CD4-positive, alpha-beta T cell treated with Interferon gamma for 1 hour (primary cell): Measurements from ENCODE around the gene TOR4A.
A peak's percentile ranks its signal among the peaks of the same experiment; 100 is the strongest.
"Not testable (repeated sequence)": the region's sequence is repeated elsewhere in the genome, so short reads cannot be mapped to it uniquely, and the experiment has no call there.

Experiments used
- DNase-seq: peaks from one replicate; pipeline ENCODE4 v3.0.0-alpha.2; 2020

Gene TOR4A

GRCh38 chr9:137319011-137319738 is 41.6 kb downstream of the TOR4A start:
- DNase-seq, result no peak

DNA sequence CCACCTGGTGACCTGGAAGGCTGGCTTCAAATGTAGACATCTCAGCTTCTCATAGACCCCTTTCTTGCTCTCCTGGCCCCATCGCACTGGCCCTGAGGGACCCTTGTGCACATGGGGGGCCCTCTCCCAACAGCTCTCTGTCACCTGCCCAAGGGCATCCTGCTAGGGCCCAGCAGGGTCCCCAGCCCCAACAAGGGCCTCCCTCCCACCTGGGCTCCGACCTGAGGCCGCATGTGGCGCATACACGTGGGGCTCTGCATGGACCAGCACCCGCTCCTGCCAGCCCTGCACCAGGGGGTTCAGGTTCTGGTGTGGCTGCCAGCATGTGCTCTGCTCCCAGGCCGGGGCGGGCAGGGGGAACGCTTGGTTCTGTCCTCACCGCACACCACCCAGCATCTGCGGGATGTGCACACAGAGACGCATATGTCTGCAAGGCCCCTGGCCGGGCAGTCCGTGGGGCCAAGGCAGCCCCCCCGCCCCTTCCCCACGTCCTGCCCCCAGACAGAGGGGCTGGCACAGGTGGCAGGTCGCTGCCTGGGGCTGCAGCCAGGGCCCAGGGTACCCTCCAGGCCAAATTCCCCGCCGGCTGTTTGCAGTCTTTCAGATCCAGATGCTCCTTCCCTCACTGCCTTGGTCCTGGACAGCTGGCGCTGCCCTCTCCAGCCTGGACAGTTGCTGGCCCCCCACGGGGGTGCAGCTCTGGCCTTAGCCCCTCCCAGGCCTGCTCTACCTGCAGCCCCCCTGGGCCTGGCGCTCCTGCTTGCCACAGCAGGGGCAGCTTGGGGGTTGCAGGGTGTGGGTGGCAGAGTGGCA is 42.4 kb downstream of the TOR4A start:
- DNase-seq, result no peak

DNA sequence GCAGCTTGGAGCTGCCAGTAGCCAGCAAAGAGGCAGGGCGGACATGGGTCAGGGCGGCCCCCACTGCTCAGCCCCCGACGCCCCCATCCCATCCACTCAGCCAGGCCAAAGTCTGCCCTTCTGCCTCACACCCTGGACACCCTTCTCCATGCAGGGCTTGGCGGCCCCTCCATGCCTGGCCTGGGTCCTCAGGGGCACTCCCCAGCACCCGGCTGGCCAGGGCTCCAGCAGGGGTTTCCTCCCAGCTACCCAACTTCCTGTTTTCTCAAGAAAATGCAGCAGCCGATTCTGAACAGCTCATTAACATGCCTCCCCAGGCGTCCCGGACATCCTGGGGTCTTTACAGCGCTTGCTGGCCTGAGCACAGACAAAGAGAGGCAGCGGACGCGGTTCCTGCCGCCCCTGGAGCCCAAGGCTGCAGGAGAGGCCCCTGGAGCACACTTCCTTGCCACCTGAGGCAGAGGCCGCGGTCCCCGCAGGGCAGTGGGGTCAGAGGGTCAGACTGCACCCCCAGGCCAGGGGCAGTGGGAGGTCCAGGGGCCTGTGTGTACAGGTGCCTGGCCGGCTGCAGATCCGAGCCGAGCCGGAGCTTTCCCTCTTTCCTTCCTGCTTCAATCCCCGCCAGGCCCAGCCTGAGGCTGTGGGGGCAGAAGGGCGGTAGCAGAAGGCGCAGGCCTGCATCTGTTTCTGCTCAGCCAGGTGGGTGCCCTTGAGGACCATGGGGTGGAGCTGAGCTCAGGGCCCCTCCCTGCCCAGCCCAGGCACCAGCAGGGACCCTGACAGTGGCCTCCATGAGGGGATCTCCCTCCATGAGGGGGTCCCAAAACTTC is 43.2 kb downstream of the TOR4A start:
- peak; percentile 30 for DNase-seq

DNA sequence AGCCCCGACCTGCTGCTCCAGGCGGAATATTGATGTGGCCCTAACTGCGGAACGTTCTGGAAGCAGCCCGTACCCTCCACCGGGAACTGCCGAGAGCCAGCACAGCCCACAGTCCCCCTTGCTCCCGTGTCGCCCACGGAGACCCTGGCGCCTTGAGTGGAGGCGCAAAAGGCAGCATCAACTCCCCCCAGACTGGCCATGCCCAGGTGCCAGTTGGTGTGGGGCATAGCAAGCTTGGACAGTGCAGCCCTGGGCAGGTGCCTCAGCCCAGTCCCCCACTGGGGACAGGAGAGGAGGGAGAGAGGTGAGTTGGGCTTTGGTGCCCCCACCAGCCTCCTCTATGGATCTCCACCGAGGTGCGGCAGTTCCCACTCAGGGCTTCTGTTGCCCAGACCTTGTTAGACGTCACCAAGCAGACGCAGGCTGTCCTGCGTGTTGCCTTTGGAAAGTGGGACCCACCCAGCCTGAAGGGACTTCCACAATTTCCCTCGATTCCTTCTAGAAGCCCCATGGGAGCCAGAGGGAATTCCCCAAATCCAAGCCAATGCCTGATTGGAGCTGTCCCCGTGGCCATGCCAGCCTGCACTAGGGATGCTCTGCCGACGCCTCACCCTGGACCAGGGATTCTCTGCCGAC is 44.3 kb downstream of the TOR4A start:
- DNase-seq, result no peak

DNA sequence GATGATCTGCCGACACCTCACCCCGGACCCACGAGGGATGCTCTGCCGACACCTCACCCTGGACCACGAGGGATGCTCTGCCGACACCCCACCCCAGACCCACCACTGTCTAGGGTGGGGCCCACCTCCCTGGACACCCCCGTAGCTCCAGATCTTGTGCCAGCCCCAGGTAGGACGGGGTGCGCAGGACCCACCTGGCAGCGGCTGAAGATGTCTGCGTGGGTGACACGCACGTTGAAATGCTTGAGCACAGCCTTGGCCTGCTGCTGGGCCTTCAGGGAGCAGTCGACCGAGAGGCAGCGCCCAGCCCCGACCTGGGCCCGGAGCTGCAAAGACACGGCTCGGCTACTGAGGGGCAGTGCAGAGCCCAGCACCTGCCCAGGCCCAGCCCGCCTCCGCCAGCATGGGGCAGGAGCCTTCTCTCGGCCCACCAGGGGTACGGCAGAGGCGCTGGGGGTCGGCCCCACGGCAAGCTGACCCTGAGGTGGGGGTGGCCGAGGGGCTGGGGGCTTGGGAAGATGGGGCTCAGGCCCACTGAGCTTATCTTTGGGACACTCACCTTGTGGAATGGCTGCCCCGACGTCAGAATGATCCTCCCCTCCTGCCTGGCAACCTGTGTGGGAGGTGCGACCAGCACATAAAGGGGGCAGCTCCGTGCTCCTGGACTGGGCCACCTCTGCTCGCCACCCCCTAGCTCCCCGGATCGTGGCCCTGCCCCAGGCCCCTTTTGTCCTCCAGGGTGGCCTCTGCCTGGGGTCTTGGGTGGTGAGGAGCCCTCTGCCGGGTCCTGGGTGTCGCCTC is 46.2 kb downstream of the TOR4A start:
- no peak for DNase-seq

GRCh38 chr9:137325124-137325523 is 47.6 kb downstream of the TOR4A start:
- DNase-seq, result no peak

DNA sequence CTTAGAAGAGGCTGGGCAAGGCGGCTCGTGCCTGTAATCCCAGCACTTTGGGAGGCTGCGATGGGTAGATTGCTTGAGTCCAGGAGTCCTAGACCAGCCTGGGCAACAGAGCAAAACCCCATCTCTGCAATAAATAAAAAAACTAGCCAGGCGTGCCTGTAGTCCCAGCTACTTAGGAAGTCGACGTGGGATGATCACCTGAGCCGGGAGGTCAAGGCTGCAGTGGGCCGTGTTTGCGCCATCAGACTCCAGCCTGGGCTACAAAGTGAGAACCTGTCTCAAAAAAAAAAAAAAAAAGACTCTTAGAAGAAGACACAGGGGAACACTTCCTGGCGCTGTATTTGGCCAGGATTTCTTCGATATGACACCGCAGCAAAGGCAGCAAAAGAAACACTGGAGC is 48.3 kb downstream of the TOR4A start:
- DNase-seq, result no peak

DNA sequence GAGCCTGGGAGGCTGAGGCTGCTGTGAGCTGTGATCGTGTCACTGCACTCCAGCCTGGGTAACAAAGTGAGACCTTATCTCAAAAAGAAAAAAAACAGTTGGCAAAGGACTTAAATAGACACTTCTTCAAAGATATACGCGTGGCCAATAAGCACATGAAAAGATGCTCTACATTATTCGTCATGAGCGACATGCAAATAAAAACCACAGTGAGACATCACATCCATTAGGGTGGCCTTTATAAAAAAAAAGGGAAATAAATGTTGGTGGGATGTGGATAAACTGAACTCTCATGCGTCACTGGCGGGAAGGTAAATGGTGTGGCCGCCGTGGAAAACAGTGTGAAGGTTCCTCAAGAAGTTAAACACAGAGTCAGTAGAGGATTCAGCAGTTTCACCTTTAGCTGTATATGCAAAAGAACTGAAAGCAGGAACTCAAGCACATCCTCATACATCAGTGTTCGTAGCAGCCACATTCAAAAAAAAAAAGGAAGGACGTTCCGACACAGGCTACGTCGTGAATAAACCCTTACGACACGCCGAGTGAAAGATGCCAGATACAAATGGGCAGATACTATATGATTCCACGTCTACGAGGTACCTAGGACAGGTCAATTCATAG is 49.0 kb downstream of the TOR4A start:
- peak; percentile 76 for DNase-seq

- not testable (repeated sequence) for DNase-seq
These were observed 50.4 kb downstream of the TOR4A start for GRCh38 chr9:137327641-137328550.

GRCh38 chr9:137329590-137329989 is 52.1 kb downstream of the TOR4A start:
- DNase-seq, result not testable (repeated sequence)

DNA sequence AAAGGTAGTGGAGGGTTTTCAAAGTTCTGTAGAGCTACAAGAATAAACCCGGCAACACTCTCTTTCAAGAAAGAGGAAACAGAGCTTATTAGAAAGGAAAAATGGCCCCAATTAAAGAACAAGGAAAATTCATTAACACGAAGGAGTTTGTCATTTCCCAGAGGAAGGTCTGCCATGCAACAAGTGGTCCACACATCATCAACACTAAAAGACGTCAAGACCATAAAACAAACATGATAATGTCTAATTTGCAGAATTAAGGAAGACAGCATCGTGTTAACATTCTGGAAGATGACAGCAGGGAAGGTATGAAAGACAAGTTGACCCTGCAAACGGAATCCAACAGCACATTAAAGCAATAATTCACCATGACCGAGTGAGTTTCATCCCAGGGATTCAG is 53.2 kb downstream of the TOR4A start:
- no peak for DNase-seq

GRCh38 chr9:137331929-137332328 is 54.4 kb downstream of the TOR4A start:
- no peak for DNase-seq
